Stimulated activated naive CD8-positive, alpha-beta T cell treated with anti-CD3 and anti-CD28 coated beads, Interleukin-15, amount 100 ng/mL, for 72 hours (primary cell): ENCODE results near the gene CLEC11A.
"Not testable (repeated sequence)": the region's sequence is repeated elsewhere in the genome, so short reads cannot be mapped to it uniquely, and the experiment has no call there.

Experiments used
- ATAC-seq: fragments of 150-1000 bp; cut with Tn5 transposase; 2 replicates; pipeline ENCODE4 v1.10.0; 2021; ENCODE audit warnings: mild to moderate bottlenecking, moderate library complexity
- DNase-seq, 2 donors: peaks; one replicate each; pipeline ENCODE4 v3.0.0; 2021 to 2022
- H3K27ac Mint-ChIP-seq, 2 donors: one replicate each; pipeline ENCODE4 v1.8.0; 2022; ENCODE audit warnings: mild to moderate bottlenecking in 2 of 2, mixed read lengths in 2 of 2, moderate library complexity in 2 of 2
- H3K27me3 Mint-ChIP-seq: one replicate; pipeline ENCODE4 v1.8.0; 2022; ENCODE audit warnings: mixed read lengths
- H3K4me1 Mint-ChIP-seq: one replicate; pipeline ENCODE4 v1.8.0; 2022; ENCODE audit warnings: mild to moderate bottlenecking, mixed read lengths
- H3K4me3 Mint-ChIP-seq, 2 donors: one replicate each; pipeline ENCODE4 v1.8.0; 2022; ENCODE audit warnings: mild to moderate bottlenecking in 2 of 2, mixed read lengths in 2 of 2, moderate library complexity in 1 of 2
- H3K9me3 Mint-ChIP-seq, 2 donors: one replicate each; pipeline ENCODE4 v1.8.0; 2022; ENCODE audit warnings: mixed read lengths in 2 of 2

The CLEC11A gene

GRCh38 chr19:50756244-50756643 is 33.1 kb downstream of the CLEC11A start:
- not testable (repeated sequence) for H3K27ac Mint-ChIP-seq, H3K4me3 Mint-ChIP-seq

GRCh38 chr19:50757624-50758023 is 34.5 kb downstream of the CLEC11A start:
- DNase-seq, H3K4me3 Mint-ChIP-seq, H3K27ac Mint-ChIP-seq, ATAC-seq, H3K9me3 Mint-ChIP-seq, H3K4me1 Mint-ChIP-seq: not testable (repeated sequence)
- peaks cover 38% of the 10 kb centered on the region for H3K27me3 Mint-ChIP-seq

More at GRCh38 chr19:50756244-50756643, 33.1 kb downstream of the CLEC11A start:
- peaks cover 38% of the 10 kb centered on the region for H3K27me3 Mint-ChIP-seq
- H3K4me1 Mint-ChIP-seq, DNase-seq, H3K9me3 Mint-ChIP-seq, ATAC-seq: not testable (repeated sequence)

- H3K4me1 Mint-ChIP-seq = not testable (repeated sequence)
Measured at GRCh38 chr19:50759076-50759475, 35.9 kb downstream of the CLEC11A start.

GRCh38 chr19:50759886-50760285 is 36.7 kb downstream of the CLEC11A start:
- H3K27me3 Mint-ChIP-seq = peaks cover 27% of the 10 kb centered on the region
- no peak for ATAC-seq
- H3K4me3 Mint-ChIP-seq = no peak overlapping the region
- H3K27ac Mint-ChIP-seq = no peak overlapping the region
- no peak for DNase-seq
- H3K4me1 Mint-ChIP-seq = no peaks in the 10 kb centered on the region
- H3K9me3 Mint-ChIP-seq = peaks cover 0 to 5% of the 10 kb centered on the region in 2 donors

More at GRCh38 chr19:50759076-50759475, 35.9 kb downstream of the CLEC11A start:
- ATAC-seq, H3K9me3 Mint-ChIP-seq, H3K4me3 Mint-ChIP-seq, H3K27ac Mint-ChIP-seq, DNase-seq: not testable (repeated sequence)
- peaks cover 31% of the 10 kb centered on the region for H3K27me3 Mint-ChIP-seq

- not testable (repeated sequence) for H3K4me1 Mint-ChIP-seq, H3K27ac Mint-ChIP-seq, ATAC-seq, H3K9me3 Mint-ChIP-seq, DNase-seq, H3K4me3 Mint-ChIP-seq
- H3K27me3 Mint-ChIP-seq = peaks cover 25% of the 10 kb centered on the region
Measured at GRCh38 chr19:50761501-50761900, 38.3 kb downstream of the CLEC11A start.

- not testable (repeated sequence) for DNase-seq, H3K4me3 Mint-ChIP-seq, H3K4me1 Mint-ChIP-seq, ATAC-seq, H3K9me3 Mint-ChIP-seq
- Mint-ChIP-seq H3K27me3 (peaks cover 38% of the 10 kb centered on the region), H3K27ac (peak overlapping the region in 1 of 2 donors; percentile 7)
Measured at GRCh38 chr19:50763521-50763920, 40.4 kb downstream of the CLEC11A start.

GRCh38 chr19:50764409-50764808 is 41.2 kb downstream of the CLEC11A start:
- Mint-ChIP-seq H3K27me3 (peaks cover 39% of the 10 kb centered on the region), H3K9me3 (peaks cover 0 to 4% of the 10 kb centered on the region in 2 donors), H3K4me3 (no peak overlapping the region), H3K4me1 (peaks cover 4% of the 10 kb centered on the region), H3K27ac (no peak overlapping the region)
- DNase-seq (no peak), ATAC-seq (no peak)

- not testable (repeated sequence) for H3K27ac Mint-ChIP-seq, H3K4me3 Mint-ChIP-seq, H3K4me1 Mint-ChIP-seq, DNase-seq, H3K9me3 Mint-ChIP-seq, ATAC-seq
- H3K27me3 Mint-ChIP-seq = peaks cover 46% of the 10 kb centered on the region
Measured at GRCh38 chr19:50766746-50767145, 43.6 kb downstream of the CLEC11A start.

GRCh38 chr19:50767263-50767662 is 44.1 kb downstream of the CLEC11A start:
- DNase-seq, H3K4me1 Mint-ChIP-seq, H3K9me3 Mint-ChIP-seq, H3K27ac Mint-ChIP-seq, H3K4me3 Mint-ChIP-seq, ATAC-seq: not testable (repeated sequence)
- peaks cover 46% of the 10 kb centered on the region for H3K27me3 Mint-ChIP-seq

- no peak for ATAC-seq
Measured at GRCh38 chr19:50768277-50768676, 45.1 kb downstream of the CLEC11A start.

GRCh38 chr19:50770164-50770563 is 47.0 kb downstream of the CLEC11A start, which contains the start of gene GPR32:
Gene GPR32, plus strand, starts transcription at chr19:50770464. Its CDS starts 137 bp downstream, at chr19:50770601.
- H3K4me1 Mint-ChIP-seq, H3K27ac Mint-ChIP-seq, ATAC-seq, H3K9me3 Mint-ChIP-seq, H3K4me3 Mint-ChIP-seq, DNase-seq: not testable (repeated sequence)
- peaks cover 59% of the 10 kb centered on the region for H3K27me3 Mint-ChIP-seq

More at GRCh38 chr19:50768277-50768676, 45.1 kb downstream of the CLEC11A start:
- Mint-ChIP-seq H3K4me1 (peaks cover 4% of the 10 kb centered on the region), H3K9me3 (no peaks in the 10 kb centered on the region), H3K4me3 (no peak overlapping the region), H3K27me3 (peaks cover 47% of the 10 kb centered on the region), H3K27ac (no peak overlapping the region)
- no peak for DNase-seq

GRCh38 chr19:50770888-50771287 is 47.7 kb downstream of the CLEC11A start:
- DNase-seq = no peak
- Mint-ChIP-seq H3K27ac (no peak overlapping the region), H3K4me1 (peaks cover 4% of the 10 kb centered on the region), H3K27me3 (peaks cover 61% of the 10 kb centered on the region), H3K4me3 (no peak overlapping the region), H3K9me3 (no peaks in the 10 kb centered on the region)
- ATAC-seq = no peak

GRCh38 chr19:50772476-50772875 is 49.3 kb downstream of the CLEC11A start:
- Mint-ChIP-seq H3K9me3 (no peaks in the 10 kb centered on the region), H3K27ac (no peak overlapping the region), H3K4me1 (peaks cover 6% of the 10 kb centered on the region), H3K27me3 (peaks cover 57% of the 10 kb centered on the region), H3K4me3 (no peak overlapping the region)
- no peak for DNase-seq
- no peak for ATAC-seq

- peaks cover 11% of the 10 kb centered on the region for H3K4me1 Mint-ChIP-seq
- H3K27me3 Mint-ChIP-seq = peaks cover 58% of the 10 kb centered on the region
- H3K9me3 Mint-ChIP-seq, H3K4me3 Mint-ChIP-seq, ATAC-seq, H3K27ac Mint-ChIP-seq, DNase-seq: not testable (repeated sequence)
Measured at GRCh38 chr19:50772912-50773311, 49.7 kb downstream of the CLEC11A start.

GRCh38 chr19:50773454-50773853 is 50.3 kb downstream of the CLEC11A start:
- H3K9me3 Mint-ChIP-seq, DNase-seq, H3K27ac Mint-ChIP-seq, ATAC-seq, H3K4me3 Mint-ChIP-seq: not testable (repeated sequence)
- Mint-ChIP-seq H3K27me3 (peaks cover 58% of the 10 kb centered on the region), H3K4me1 (peaks cover 12% of the 10 kb centered on the region)
